Psoas muscle (tissue), 8 donors: ENCODE data around the gene SNX12. TPM values are rescaled to one million over a fixed set of nuclear protein-coding genes. Genes with fewer than 3 reads are reported as not detected.

Experiments used
- ATAC-seq, 4 donors: fragments of 200-7000 bp; cut with Tn5 transposase; one replicate each; pipeline ENCODE4 v1.9.1; 2020; ENCODE audit warnings: moderate library complexity in 3 of 4, mild to moderate bottlenecking in 2 of 4
- DNase-seq, 2 donors: peaks; one replicate each; pipeline ENCODE4 v3.0.0-alpha.2; 2020
- H3K27ac ChIP-seq: fragments of 200-600 bp; one replicate; pipeline ENCODE4 v1.8.0; 2022
- H3K27me3 ChIP-seq, 3 donors: fragments of 200-600 bp in 1 of 3; one replicate each; pipeline versions ENCODE4 v1.6.1 to v1.8.0; 2013 to 2022; ENCODE audit warnings: low read length in 2 of 3, mild to moderate bottlenecking in 2 of 3, moderate library complexity in 1 of 3; ENCODE audit not compliant: insufficient read depth in 3 of 3
- H3K36me3 ChIP-seq, 2 donors: fragments of 200-600 bp in 1 of 2; one replicate each; pipeline versions ENCODE4 v1.6.1 to v1.8.0; 2013 to 2022; ENCODE audit warnings: low read depth in 1 of 2, mild to moderate bottlenecking in 1 of 2, moderate library complexity in 1 of 2; ENCODE audit not compliant: insufficient read depth in 1 of 2
- H3K4me1 ChIP-seq: fragments of 200-600 bp; one replicate; pipeline ENCODE4 v1.8.0; 2022
- H3K4me3 ChIP-seq: fragments of 200-600 bp; one replicate; pipeline ENCODE4 v1.8.0; 2022; ENCODE audit warnings: mild to moderate bottlenecking
- H3K9me3 ChIP-seq: fragments of 200-600 bp; one replicate; pipeline ENCODE4 v1.8.0; 2022
- WGBS, 3 donors: extraction: QIAGEN DNeasy Blood & Tissue Kit; methylation state at CpG; one replicate each; pipeline versions ENCODE4 v1.1.6 to v1.1.7; 2013; 5-methylcytosine and 5-hydroxymethylcytosine counted together
- intact Hi-C, 2 donors: fragments of 100-400 bp; cut with DNase I; formaldehyde crosslinking; loops; one replicate each; pipeline versions ENCODE4 v1.11.0 to v1.14.2; 2022
- polyA plus RNA-seq, 3 donors: library from polyadenylated mRNA; stranded (reverse); fragments of 200-250 nt; gene quantifications; one replicate each; pipeline ENCODE4 v1.2.3, GENCODE V29; 2013
- total RNA-seq, 4 donors: library from RNA; stranded (reverse); fragmentation: NEBNext Ultra II Directional in 2 of 4; extraction: Animal tissue kit (Norgen Biotek cat#: 25700) in 2 of 4; gene quantifications; one replicate each; pipeline versions ENCODE4 v1.2.1 to v1.2.4, GENCODE V29; 2021 to 2023
- TF ChIP-seq, protein P1 (sequence below): fragments of 200-600 bp; IDR thresholded peaks from one replicate; pipeline ENCODE4 v1.8.0; 2022; ENCODE audit warnings: antibody characterized with exemption
- donor health status: healthy with polysubstance abuse.
- donor health status: DM: no; HTN: no; CAD: no; lungs with moderate emphysema.
- donor health status: Bipolar disorder and iron deficiency.
- donor health status: healthy.
- donor health status: DM: yes; HTN: yes; CAD: no.
- donor health status: DM: no; HTN: no; CAD: no.
- donor health status: DM: no; HTN: no; CAD: no.
- donor health status: DM: yes; HTN: yes; CAD: no.

The SNX12 gene
- total and polyA plus RNA-seq, 7 donors: 28.0 to 55.6 (median 37.1) TPM

DNA sequence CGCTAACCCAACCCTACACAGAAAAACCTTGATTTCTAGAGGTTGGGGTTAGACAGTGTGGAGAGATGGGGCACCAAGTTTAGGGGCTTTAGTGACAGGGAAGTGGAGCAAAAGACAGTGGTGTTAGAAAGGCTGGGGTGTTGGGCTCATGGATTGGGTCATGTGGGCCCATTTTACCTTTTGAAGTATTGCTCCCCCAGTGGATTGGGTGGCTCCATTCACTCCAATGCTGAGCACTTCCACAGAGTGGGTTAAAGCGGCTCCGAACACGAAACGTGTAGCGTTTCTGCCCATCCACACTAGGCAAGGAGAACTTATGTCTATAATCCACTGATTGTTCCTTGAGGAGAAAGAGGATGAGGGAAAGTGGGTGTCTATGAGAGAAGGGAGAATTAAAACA is 40.9 kb upstream of the SNX12 start:
- DNase-seq (no peak), ATAC-seq (no peak)
- 82 to 96% (median 91%) methylated on average over 6 of the region's 6 CpGs for WGBS, 3 donors
- Histone ChIP-seq H3K27me3 (no peaks in the 10 kb centered on the region), H3K9me3 (no peaks in the 10 kb centered on the region), H3K27ac (no peak overlapping the region), H3K4me1 (no peaks in the 10 kb centered on the region), H3K36me3 (no peaks in the 10 kb centered on the region), H3K4me3 (no peak overlapping the region)
- intact Hi-C loops: no loop called here
- TF ChIP-seq, protein P1, sequence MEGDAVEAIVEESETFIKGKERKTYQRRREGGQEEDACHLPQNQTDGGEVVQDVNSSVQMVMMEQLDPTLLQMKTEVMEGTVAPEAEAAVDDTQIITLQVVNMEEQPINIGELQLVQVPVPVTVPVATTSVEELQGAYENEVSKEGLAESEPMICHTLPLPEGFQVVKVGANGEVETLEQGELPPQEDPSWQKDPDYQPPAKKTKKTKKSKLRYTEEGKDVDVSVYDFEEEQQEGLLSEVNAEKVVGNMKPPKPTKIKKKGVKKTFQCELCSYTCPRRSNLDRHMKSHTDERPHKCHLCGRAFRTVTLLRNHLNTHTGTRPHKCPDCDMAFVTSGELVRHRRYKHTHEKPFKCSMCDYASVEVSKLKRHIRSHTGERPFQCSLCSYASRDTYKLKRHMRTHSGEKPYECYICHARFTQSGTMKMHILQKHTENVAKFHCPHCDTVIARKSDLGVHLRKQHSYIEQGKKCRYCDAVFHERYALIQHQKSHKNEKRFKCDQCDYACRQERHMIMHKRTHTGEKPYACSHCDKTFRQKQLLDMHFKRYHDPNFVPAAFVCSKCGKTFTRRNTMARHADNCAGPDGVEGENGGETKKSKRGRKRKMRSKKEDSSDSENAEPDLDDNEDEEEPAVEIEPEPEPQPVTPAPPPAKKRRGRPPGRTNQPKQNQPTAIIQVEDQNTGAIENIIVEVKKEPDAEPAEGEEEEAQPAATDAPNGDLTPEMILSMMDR: no peak

DNA sequence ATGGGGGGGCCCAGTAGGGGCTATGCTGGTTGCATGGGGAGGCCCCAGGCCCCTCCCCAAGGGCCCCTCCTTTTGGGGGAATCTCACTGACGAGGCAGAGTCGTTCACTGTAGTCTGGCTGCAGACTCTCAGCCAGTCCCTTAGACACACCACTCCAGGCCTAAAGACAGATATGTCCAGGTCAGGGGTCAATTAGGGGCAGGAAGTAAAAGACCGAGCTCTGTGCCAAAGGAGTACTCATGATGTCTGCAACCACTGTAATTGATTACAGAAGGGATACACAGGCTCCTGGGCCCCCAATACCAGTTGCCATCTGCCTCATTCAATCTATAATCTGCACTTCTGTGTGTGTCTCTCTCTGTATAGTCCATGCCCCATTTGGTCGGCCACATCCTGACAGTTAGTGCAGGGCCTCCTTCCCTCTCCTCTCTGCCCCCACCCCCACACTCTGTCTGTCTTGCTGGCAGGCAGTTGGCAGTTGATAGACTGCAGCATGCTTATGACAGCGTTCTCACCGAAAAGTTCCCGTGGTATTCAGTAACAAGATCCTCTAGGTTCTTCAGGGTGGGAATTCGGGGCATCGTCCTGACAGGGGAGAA is 39.7 kb upstream of the SNX12 start:
- Histone ChIP-seq H3K9me3 (no peaks in the 10 kb centered on the region), H3K4me1 (no peaks in the 10 kb centered on the region), H3K27ac (no peak overlapping the region), H3K4me3 (no peak overlapping the region), H3K27me3 (no peaks in the 10 kb centered on the region), H3K36me3 (no peaks in the 10 kb centered on the region)
- WGBS, 3 donors: 28 to 51% (median 39%) methylated on average over 9 of the region's 9 CpGs
- no peak for ATAC-seq
- TF ChIP-seq, protein P1: no peak
- DNase-seq: no peak
- intact Hi-C loops: no loop called here

DNA sequence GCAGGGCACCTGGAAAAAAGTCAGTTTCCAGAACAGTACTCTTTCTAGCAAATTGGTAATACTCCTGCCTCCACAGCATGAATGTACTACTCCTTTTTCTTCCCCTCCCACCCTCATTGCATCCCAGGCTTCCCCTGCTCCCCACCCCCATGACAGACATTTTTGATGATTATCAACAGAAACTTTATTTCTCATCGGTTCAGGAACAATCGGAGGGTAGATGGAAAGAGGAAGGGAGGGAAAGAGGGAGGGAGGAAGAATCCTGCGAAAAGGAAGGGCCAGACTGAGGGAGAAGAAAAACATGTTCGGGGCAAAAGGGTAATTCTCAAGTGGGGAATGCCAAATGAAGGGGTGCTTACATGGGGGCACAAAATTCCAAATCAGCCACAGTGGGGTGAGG is 39.1 kb upstream of the SNX12 start:
- WGBS, 3 donors: 65 to 74% (median 67%) methylated on average over 4 of the region's 4 CpGs
- intact Hi-C loops: no loop called here
- no peaks in the 10 kb centered on the region for H3K36me3 ChIP-seq
- no peak overlapping the region for H3K4me3 ChIP-seq
- ATAC-seq (no peak), DNase-seq (no peak)
- H3K9me3 ChIP-seq: no peaks in the 10 kb centered on the region
- no peaks in the 10 kb centered on the region for H3K4me1 ChIP-seq
- no peak overlapping the region for H3K27ac ChIP-seq
- no peaks in the 10 kb centered on the region for H3K27me3 ChIP-seq
- TF ChIP-seq, protein P1: no peak

DNA sequence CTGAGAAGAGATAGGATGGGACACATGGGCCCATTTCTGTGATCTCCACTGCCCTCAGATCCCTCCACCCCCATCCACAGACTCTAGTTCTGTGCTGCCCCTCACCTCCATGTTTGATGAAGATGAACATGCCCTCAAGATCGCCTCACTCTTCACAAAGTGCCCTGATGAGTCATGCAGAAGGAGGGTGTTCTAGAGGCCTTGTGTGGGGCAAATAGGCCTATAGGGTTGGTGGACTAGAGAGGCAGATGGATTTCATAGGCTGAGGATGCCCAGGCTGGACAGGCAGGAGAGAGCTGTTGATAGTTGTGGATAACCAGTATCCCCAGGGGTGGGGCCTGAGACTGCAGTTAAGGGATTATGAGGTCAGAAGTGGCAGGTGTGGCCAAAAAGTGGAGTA is 38.3 kb upstream of the SNX12 start, which contains the start of gene CXorf65:
Gene CXorf65 (minus strand): TSS at position 314 of the 400 bp plus-strand sequence. CDS start 184 bp downstream, at position 130.
- ATAC-seq (no peak), DNase-seq (no peak)
- H3K36me3 ChIP-seq: peaks cover 0 to 3% of the 10 kb centered on the region in 2 donors
- H3K27me3 ChIP-seq: peaks cover 0 to 1% (median 0%) of the 10 kb centered on the region in 3 donors
- H3K27ac ChIP-seq: no peak within 1 kb of the TSS
- intact Hi-C loops: no loop called here
- H3K4me3 ChIP-seq: no peak within 1 kb of the TSS
- no peaks in the 10 kb centered on the region for H3K9me3 ChIP-seq
- H3K4me1 ChIP-seq: no peaks in the 10 kb centered on the region
- 60 to 100% (median 96%) methylated on average over 1 of the region's 1 CpG for WGBS, 3 donors
- TF ChIP-seq, protein P1: no peak

DNA sequence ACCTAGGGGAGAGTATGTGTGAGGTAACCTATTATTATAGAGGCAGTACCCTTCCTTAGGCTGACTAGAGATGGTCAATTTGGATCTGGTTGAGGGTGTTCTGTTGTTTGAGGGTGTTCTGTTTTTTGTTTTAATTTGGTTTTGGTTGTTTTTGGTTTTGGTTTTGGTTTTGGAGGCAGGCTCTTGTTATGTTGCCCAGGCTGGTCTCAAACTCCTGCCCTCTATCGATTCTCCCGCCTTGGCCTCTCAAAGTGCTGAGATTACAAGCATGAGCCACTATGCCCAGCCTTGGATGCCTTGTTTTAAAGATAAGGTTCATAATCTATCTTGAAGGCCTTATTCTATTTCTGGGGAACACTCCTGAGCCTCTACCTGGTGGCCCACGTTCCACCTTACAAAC is 37.5 kb upstream of the SNX12 start:
- WGBS, 3 donors: 84 to 95% (median 94%) methylated on average over 3 of the region's 3 CpGs
- ATAC-seq (no peak), DNase-seq (no peak)
- Histone ChIP-seq H3K9me3 (no peaks in the 10 kb centered on the region), H3K36me3 (peaks cover 0 to 8% of the 10 kb centered on the region in 2 donors), H3K4me1 (no peaks in the 10 kb centered on the region), H3K27ac (no peak overlapping the region), H3K27me3 (peaks cover 0 to 9% (median 0%) of the 10 kb centered on the region in 3 donors), H3K4me3 (no peak overlapping the region)
- TF ChIP-seq, protein P1: no peak
- intact Hi-C loops: no loop called here
